HG02763 (cell line): ENCODE measurements around the gene PHGDH.

Experiments used
- ATAC-seq: cut with Tn5 transposase; IDR thresholded peaks from one replicate; pipeline ENCODE4 v1.9.1; 2021; ENCODE audit warnings: mild to moderate bottlenecking, moderate library complexity; ENCODE audit not compliant: unreplicated experiment

Gene PHGDH

GRCh38 chr1:119711804-119712341, at the start of gene PHGDH:
Gene PHGDH, plus strand, starts transcription at chr1:119711934. Its CDS starts 89 bp downstream, at chr1:119712023.
- ATAC-seq = peak; percentile 73

- peak; percentile 66 for ATAC-seq
Observed at GRCh38 chr1:119662034-119662437, 49.7 kb upstream of the PHGDH start.

- ATAC-seq = no peak
Observed at GRCh38 chr1:119664067-119664466, 47.7 kb upstream of the PHGDH start.

- ATAC-seq = no peak
Observed at GRCh38 chr1:119667173-119667572, 44.6 kb upstream of the PHGDH start.

- no peak for ATAC-seq
Observed at GRCh38 chr1:119670898-119671297, 40.8 kb upstream of the PHGDH start.

- ATAC-seq = no peak
Observed at GRCh38 chr1:119673171-119673940, 38.4 kb upstream of the PHGDH start.

GRCh38 chr1:119674111-119674526, 37.6 kb upstream of the PHGDH start:
- no peak for ATAC-seq

- ATAC-seq = peak; percentile 57
Observed at GRCh38 chr1:119674835-119675289, 36.9 kb upstream of the PHGDH start.

- ATAC-seq = peak; percentile 46
Observed at GRCh38 chr1:119675349-119676345, 36.1 kb upstream of the PHGDH start.

GRCh38 chr1:119676571-119677206, 35.0 kb upstream of the PHGDH start:
- no peak for ATAC-seq

- ATAC-seq = no peak
Observed at GRCh38 chr1:119679223-119679622, 32.5 kb upstream of the PHGDH start.

- no peak for ATAC-seq
Observed at GRCh38 chr1:119680193-119680592, 31.5 kb upstream of the PHGDH start.

GRCh38 chr1:119680723-119681122, 31.0 kb upstream of the PHGDH start:
- no peak for ATAC-seq

GRCh38 chr1:119681560-119681959, 30.2 kb upstream of the PHGDH start:
- no peak for ATAC-seq

GRCh38 chr1:119682141-119682540, 29.6 kb upstream of the PHGDH start:
- ATAC-seq = no peak

- ATAC-seq = no peak
Observed at GRCh38 chr1:119683893-119684292, 27.8 kb upstream of the PHGDH start.

- no peak for ATAC-seq
Observed at GRCh38 chr1:119686661-119687060, 25.1 kb upstream of the PHGDH start.

- ATAC-seq = no peak
Observed at GRCh38 chr1:119687434-119688079, 24.2 kb upstream of the PHGDH start.

- ATAC-seq = no peak
Observed at GRCh38 chr1:119688810-119689209, 22.9 kb upstream of the PHGDH start.

GRCh38 chr1:119689511-119689910, 22.2 kb upstream of the PHGDH start:
- no peak for ATAC-seq
